ENCODE data around the gene FAM83G. TPM values are rescaled to one million over a fixed set of nuclear protein-coding genes. Genes with fewer than 3 reads are reported as not detected.

Gene FAM83G
- total RNA-seq, 1 experiment from 2014 or later, result 38.7 TPM

DNA sequence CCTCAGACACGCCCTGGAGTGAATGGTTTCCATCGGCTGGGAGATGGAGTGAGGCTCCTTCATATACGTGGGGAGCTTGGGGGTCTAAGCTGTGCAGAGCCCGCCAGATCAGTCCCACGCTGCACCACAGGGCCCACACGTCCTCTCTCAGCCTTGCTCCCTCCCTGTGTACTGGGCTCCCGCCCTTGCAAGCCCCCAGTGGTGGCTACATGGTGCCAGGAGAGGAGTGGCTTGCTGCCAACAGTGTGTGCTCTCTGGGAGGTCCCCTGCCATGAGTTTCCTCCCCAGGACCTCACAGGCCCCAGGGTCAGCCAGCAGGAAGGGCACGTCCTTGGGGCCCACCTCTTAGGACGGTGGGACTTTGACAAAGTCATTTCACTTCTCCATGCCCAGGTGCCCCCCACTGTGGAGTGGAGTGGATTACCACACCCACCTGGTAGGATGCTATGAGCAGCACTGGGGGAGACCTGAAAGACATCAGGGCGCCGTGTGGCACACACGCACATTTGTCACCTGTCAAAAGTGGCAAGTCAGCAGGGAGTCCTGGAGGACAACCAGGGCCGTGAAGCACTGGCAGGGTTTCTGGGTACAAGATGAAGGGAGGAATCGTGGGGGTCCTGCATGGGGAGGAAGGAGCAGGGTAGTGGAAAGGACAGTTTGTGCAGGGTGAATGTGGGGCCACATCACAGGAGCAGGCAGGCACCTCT lies 38.9 kb downstream of the FAM83G start:
- Histone ChIP-seq H3K9ac (ENCODE audit: extremely low read depth, insufficient read length, low read length) (no peak overlapping the region), H2BK15ac (ENCODE audit: low read depth, low read length) (no peak overlapping the region), H3K23me2 (ENCODE audit: insufficient read length, low read depth, low read length, poor library complexity, severe bottlenecking) (no peaks in the 10 kb centered on the region), H3K27me3 (ENCODE audit: insufficient read depth, low read length) (no peaks in the 10 kb centered on the region), H3K56ac (ENCODE audit: insufficient read length, low read depth, low read length) (no peak overlapping the region), H3K79me1 (ENCODE audit: insufficient read depth, low read depth, low read length, poor library complexity, severe bottlenecking) (no peaks in the 10 kb centered on the region), H3K18ac (ENCODE audit: insufficient read length, low read depth, low read length) (no peak overlapping the region), H3K9me3 (ENCODE audit: control insufficient read depth, low read depth, low read length) (no peaks in the 10 kb centered on the region), H3K14ac (ENCODE audit: insufficient read depth, low read length) (no peak overlapping the region), H4K8ac (replicated peaks; ENCODE audit: insufficient read length, low read depth, low read length) (no peak overlapping the region), H3K79me2 (ENCODE audit: insufficient read depth, low read length) (no peaks in the 10 kb centered on the region), H2BK20ac (ENCODE audit: low read depth, low read length, poor library complexity, severe bottlenecking) (no peak overlapping the region), H4K20me1 (ENCODE audit: control insufficient read depth, insufficient read depth, insufficient read length) (no peaks in the 10 kb centered on the region), H2AFZ (ENCODE audit: low read length) (no peak overlapping the region), H3K4me1 (ENCODE audit: insufficient read depth, low read length) (no peaks in the 10 kb centered on the region), H2AK5ac (ENCODE audit: insufficient read length, low read length) (no peak overlapping the region), H3K4ac (ENCODE audit: low read depth, low read length) (no peak overlapping the region), H4K5ac (ENCODE audit: insufficient read length, low read depth, low read length) (no peak overlapping the region), H2BK12ac (ENCODE audit: insufficient read length, low read depth, low read length) (no peak overlapping the region), H2BK5ac (ENCODE audit: insufficient read length, low read length) (no peak overlapping the region), H3K23ac (ENCODE audit: insufficient read length, low read depth, low read length) (no peak overlapping the region), H3K27ac (ENCODE audit: insufficient read length, low read depth, low read length) (no peak overlapping the region), H2BK120ac (ENCODE audit: low read depth, low read length, poor library complexity, severe bottlenecking) (no peak overlapping the region), H3T11ph (ENCODE audit: low read length) (no peak overlapping the region), H3K4me2 (ENCODE audit: insufficient read depth, insufficient read length, low read length) (no peak overlapping the region), H4K91ac (ENCODE audit: insufficient read length, low read depth, low read length) (no peak overlapping the region)
- Mint-ChIP-seq H3K27me3 (ENCODE audit: low read depth) (no peaks in the 10 kb centered on the region), H3K36me3 (ENCODE audit: insufficient read depth in 1 of 3, low read depth in 3 of 3) (peaks cover 2 to 15% (median 12%) of the 10 kb centered on the region in 3 experiments; a peak in 5 of 7 replicates), H3K27ac (peak overlapping the region in 1 of 3 experiments; percentile 68; a peak in 1 of 7 replicates), H3K4me3 (no peak overlapping the region), H3K4me1 (peaks cover 35 to 41% of the 10 kb centered on the region in 2 experiments), H3K9me3 (no peaks in the 10 kb centered on the region)
- TF ChIP-seq, protein P1, sequence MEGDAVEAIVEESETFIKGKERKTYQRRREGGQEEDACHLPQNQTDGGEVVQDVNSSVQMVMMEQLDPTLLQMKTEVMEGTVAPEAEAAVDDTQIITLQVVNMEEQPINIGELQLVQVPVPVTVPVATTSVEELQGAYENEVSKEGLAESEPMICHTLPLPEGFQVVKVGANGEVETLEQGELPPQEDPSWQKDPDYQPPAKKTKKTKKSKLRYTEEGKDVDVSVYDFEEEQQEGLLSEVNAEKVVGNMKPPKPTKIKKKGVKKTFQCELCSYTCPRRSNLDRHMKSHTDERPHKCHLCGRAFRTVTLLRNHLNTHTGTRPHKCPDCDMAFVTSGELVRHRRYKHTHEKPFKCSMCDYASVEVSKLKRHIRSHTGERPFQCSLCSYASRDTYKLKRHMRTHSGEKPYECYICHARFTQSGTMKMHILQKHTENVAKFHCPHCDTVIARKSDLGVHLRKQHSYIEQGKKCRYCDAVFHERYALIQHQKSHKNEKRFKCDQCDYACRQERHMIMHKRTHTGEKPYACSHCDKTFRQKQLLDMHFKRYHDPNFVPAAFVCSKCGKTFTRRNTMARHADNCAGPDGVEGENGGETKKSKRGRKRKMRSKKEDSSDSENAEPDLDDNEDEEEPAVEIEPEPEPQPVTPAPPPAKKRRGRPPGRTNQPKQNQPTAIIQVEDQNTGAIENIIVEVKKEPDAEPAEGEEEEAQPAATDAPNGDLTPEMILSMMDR (conservative IDR thresholded peaks at IDR 0.05), result no peak
- DNase-seq, result no peak
- WGBS (ENCODE audit: extremely low coverage, insufficient read length, low lambda C conversion rate), result no CpG with 5 or more reads among the region's 14 CpGs
